IPS DF 19.7 (cell line): ENCODE measurements around the gene FRAT2.

Source experiments
- DNase-seq: peaks from one replicate; pipeline ENCODE4 v3.0.0-alpha.2; 2013; ENCODE audit warnings: low read depth, low spot score

Gene FRAT2

DNA sequence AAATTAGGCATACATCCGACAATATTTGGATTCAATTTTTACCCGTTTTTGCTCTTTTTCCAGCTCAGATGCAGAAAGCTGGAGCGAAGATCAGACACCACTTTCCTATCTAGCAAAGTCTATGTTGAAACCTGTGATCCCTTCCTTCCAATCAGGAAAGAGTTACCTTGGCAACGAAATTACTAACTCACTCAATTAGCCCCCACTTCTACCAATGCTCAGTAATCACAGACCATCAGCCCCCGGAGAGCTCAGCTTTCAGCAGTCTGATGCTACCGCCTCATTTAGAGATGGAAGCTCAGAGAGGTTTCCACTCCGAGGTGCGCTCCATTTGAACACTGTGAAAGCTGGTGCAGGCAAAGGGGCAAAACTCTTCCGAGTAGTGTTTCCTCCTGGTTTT lies 8.8 kb downstream of the FRAT2 start:
- DNase-seq: no peak

DNA sequence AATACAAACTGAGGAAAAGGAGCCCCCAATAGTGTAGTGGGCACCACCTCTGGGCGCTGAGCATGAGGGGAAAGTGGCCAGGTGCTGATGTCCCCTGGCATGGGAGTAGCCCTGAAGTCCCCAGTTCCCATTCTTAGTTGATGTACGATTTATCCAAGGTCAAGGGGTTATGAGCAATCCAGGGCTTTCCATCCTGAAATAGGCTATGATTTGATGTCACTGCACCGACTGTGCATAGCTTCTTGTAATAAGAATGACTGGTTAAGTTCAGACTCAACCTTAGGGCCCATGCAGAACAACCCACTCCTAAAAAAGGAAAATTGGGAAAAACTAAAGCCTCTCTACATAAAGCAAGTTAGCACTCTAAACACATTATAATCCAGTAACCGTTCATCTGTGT lies 11.0 kb downstream of the FRAT2 start:
- DNase-seq: no peak

DNA sequence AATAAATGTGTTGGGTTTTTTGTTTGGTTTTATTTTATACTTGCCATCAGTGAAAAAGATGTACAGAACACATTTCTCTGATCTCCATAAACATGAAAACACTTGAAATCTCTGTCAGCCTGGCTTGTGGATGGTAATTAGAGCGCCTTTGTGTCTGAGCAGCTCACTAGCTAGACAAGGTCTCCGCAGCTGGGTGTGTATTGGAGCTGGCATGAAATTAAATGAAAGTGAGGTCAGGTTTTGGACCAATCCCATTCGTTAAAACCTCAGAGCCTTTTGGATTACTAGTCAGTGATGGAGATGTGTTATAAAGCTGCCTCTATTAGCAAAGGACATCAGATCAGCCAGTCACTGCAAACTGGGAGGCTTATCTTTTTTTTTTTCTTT lies 12.7 kb downstream of the FRAT2 start:
- no peak for DNase-seq

DNA sequence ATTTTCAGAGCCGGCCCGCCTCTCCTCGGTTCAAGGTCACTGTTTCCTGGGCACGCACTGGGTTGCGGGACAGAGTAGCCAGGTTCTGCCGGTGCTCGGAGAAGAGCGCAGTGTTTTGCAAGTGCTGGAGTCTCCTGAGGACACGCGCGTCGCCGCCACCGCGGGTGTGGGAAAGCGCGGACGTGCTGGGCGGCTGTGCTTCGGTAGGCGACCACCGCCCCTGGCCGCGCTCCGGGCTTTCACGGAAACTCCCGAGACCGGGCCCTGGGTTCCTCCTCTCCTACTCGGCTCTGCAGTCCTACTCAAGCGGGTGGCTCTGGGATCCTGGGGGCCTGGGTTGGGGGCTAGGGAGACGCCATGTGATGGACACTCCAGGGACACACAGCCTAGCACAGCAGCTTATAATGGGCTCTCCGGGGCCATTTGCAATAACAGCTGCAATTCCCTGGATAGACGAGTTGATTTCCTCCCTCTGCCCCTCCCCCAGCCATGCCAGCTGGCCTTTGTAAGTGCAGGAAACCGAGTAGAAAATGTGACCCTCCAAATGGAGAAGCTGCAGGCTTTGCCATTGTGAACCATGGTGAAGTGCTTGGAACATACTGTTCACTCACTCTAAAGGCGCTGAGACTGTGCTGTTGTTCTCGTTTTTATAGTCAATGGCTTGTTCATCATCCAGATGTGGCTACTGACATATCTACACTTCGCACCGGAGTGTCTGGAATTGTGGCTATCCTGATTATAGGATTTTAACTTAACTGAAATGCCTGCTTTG lies 13.3 kb downstream of the FRAT2 start:
- DNase-seq: no peak

GRCh38 chr10:97320480-97321031 lies 14.0 kb downstream of the FRAT2 start:
- DNase-seq: no peak

GRCh38 chr10:97319671-97320479 lies 14.7 kb downstream of the FRAT2 start:
- no peak for DNase-seq

DNA sequence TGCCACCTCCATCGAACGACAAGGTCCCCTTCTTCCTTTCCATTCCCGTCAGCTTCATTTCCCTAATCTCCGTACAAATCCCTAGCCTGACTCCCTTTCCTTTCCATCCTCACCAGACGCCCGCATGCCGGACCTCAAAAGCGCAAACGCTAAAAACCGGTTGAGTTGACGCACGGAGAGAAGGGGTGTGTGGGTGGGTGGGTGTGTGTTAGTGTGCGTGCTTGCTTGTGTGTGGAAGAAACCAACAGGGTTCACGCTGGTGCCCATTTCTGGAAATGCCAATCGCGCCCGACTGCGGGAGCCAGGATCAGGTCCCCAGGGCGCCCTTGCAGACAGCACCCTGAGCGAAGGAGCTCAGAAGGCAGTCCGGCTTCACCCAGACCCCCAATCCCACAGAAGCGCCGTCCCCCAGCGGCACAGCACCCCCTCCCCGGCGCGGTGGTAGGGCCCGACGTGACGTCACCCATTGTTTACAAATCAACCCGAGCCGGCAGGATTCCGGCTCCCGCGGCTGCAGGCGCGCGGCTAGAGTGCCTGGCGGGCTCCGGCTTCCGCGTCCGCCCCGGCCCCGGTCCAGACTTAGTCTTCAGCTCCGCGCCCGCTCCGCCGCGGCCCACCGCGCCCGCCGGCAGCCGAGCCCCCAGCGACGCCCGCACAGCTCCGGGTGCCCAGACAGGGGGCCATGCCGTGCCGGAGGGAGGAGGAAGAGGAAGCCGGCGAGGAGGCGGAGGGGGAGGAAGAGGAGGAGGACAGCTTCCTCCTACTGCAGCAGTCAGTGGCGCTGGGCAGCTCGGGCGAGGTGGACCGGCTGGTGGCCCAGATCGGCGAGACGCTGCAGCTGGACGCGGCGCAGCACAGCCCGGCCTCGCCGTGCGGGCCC lies 15.5 kb downstream of the FRAT2 start, which contains the start of gene FRAT1:
Gene FRAT1 (plus strand): TSS at position 500 of the 880 bp plus-strand sequence. CDS start 183 bp downstream, at position 683.
- DNase-seq: no peak

DNA sequence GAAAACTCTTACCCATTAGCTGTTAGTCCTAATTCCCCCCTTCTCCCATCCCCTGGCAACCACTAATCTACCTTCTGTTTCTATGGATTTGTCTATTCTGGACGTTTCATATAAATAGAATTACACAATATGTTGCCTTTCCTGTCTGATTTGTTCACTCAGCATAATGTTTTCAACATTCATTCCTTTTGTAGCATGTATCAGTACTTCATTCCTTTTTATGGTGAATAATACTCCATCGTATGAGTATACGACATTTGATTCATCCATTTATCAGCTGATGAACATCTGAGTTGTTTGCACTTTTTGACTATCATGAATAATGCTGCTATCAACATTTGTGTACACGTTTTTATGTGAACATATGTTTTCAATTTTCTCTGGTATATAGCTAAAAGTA lies 19.9 kb downstream of the FRAT2 start:
- DNase-seq: no peak

DNA sequence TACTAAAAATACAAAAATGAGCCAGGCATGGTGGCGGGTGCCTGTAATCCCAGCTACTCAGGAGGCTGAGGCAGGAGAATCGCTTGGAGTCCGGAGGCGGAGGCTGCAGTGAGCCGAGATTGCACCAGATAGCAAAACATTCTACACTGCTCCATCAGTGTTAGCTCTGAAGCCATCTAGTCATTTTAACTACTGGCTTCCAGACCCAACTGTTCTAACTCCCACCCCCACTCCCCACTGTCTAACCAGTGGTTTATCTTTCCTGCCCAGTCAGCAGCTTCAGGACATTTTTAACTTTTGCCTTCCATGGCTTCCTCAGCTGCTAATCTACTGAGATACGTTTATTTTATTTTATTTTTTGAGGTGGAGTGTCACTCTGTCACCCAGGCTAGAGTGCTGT lies 21.6 kb downstream of the FRAT2 start:
- DNase-seq: no peak

DNA sequence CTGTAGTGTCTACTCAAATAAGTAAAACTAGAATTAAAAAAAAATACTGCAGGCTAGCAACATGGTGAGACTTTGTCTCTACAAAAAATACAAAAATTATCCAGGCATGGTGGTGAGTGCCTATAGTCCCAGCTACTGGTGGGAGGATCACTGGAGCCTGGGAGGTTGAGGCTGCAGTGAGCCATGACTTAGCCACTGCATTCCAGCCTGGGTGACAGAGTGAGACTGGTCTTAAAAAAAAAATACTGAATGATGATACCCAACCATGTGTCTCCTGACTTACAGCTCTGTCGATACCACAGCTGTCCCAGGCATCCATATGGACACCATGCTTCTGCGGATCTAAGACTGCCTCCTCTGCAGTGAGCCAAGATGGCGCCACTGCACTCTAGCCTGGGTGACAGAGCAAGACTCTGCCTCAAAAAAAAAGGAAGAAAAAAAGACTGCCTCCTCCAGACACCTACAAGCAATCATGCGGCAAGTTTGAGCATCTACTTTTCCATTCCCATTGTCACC lies 23.4 kb downstream of the FRAT2 start:
- DNase-seq: no peak

DNA sequence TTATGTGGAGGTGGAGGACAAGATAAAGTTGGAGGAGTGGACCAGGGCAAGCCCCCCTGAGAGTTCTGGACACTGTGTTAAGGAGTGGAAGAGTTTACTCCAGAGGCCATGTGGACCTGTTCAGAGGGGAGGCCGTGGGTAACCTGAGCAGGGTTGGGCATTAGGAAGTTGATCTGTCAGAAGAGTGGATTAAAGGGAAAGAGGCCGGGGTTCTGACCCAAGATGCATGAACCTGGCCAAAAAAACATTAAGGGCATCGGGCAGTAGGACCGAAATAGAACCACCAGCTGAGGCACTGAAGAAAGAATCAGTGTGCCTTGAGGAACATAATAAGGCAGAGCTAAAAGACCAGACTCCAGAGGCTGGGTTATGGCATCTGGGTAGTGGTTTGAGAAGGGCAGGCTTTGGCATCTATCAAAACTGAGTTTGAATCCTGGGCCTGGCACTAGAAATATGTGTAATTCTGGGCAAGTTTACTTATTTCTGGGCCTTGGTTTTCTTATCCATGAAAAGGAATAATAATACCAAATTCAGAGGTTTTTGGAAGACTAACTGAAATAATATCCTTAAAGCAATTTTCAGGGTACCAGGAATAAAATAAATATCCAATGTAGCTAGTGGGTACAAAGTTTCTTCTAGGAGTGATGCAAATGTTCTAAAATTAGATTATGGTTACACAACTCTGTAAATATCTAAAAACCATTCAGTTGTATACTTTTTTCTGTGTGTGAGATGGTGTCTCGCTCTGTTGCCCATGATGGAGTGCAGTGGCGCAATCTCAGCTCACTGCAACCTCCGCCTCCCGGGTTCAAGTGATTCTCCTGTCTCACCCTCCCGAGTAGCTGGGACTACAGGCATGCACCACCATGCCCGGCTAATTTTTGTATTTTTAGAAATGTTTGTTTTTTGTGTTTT lies 26.4 kb downstream of the FRAT2 start:
- DNase-seq: no peak

GRCh38 chr10:97307441-97307840 lies 27.1 kb downstream of the FRAT2 start:
- DNase-seq: no peak

DNA sequence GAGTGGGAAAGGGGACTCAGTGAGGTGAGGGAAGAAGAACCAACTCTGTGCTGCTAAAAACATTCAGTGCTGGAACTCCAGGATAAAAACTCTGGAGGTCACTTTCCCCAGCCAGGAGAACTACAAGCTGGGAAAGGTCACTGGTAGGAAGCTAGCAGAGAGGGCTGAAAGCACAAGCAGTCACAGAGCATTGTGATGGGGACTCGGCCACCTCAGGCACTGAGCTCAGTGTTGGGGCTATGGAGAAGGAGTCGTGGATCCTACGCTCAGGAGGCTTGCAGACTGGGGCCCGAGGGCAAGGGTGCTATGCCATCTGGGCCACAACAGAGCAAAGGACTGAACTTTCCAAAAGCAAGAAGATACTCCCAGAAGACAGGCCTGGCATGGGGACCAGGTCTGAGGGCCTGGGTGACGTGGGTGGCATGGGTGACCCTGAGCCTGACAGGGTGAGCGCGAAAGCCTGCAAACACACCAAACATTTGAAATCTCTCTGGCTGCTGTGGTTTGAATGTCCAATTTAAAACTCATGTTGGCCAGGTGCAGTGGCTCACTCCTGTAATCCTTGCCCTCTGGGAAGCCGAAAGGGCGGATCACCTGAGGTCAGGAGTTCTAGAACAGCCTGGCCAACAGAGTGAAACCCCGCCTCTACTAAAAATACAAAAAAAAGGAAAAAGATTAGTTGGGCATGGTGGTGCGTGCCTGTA lies 32.3 kb downstream of the FRAT2 start:
- no peak for DNase-seq

GRCh38 chr10:97300980-97301379 lies 33.5 kb downstream of the FRAT2 start:
- no peak for DNase-seq

- no peak for DNase-seq
Measured at GRCh38 chr10:97298223-97298571, 36.3 kb downstream of the FRAT2 start.

GRCh38 chr10:97297556-97298222 lies 36.8 kb downstream of the FRAT2 start:
- DNase-seq: no peak

- no peak for DNase-seq
Measured at GRCh38 chr10:97292862-97293198, 41.7 kb downstream of the FRAT2 start.

DNA sequence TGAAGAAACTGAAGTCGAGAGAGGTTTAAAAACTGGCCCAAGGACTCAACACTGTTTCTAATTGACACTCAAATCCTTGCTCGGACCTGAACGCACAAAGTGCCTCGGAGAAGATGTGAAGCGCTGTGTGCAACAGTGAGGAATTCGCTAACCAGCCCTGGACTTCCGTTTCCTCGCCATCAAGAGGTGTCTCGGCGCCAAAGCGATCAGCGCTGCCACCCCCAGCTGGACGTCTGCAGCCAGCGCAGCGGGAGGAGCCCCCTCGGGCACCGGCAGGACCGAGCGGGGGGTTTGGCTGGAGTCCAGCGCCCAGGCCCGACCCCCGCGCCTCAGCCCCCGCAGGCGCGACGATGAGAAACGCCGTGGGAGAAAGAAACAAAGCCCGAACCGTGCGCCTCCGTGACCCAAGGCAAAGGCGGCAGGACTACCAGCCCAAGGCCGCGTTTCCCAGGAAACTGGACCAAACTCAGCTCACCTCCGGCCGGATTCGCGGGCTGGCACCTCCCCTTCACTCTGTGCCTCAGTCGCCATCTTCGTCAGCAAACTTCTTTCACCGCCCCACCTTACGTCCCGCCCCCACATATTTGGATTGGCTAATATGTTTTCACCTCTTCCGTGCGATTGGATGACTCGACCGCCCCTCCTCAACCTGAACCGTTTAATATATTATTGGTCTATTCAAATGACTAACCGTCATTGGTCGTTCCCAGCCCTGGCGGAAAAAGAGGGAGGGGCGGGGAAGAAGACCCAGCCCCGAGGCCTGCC lies 42.2 kb downstream of the FRAT2 start, which contains the start of gene ARHGAP19:
Gene ARHGAP19 (minus strand): TSS at position 541 of the 765 bp plus-strand sequence. CDS start 10 bp downstream, at position 531.
- peak; percentile 92 for DNase-seq
